ENCODE data around the gene CYSRT1.

The CYSRT1 gene

GRCh38 chr9:137232510-137232909 lies 7.5 kb downstream of the CYSRT1 start:
- TF ChIP-seq CREB1 (IDR thresholded peaks at IDR 0.05; ENCODE audit: low read depth), result no peak
- TF ChIP-seq RAD21 (IDR thresholded peaks at IDR 0.05; ENCODE audit: low read depth), result no peak
- no peak for TF ChIP-seq USF1 (IDR thresholded peaks at IDR 0.05)
- no peak for TF ChIP-seq TEAD4 (IDR thresholded peaks at IDR 0.05)
- no peak for TF ChIP-seq NFIC (IDR thresholded peaks at IDR 0.05)

DNA sequence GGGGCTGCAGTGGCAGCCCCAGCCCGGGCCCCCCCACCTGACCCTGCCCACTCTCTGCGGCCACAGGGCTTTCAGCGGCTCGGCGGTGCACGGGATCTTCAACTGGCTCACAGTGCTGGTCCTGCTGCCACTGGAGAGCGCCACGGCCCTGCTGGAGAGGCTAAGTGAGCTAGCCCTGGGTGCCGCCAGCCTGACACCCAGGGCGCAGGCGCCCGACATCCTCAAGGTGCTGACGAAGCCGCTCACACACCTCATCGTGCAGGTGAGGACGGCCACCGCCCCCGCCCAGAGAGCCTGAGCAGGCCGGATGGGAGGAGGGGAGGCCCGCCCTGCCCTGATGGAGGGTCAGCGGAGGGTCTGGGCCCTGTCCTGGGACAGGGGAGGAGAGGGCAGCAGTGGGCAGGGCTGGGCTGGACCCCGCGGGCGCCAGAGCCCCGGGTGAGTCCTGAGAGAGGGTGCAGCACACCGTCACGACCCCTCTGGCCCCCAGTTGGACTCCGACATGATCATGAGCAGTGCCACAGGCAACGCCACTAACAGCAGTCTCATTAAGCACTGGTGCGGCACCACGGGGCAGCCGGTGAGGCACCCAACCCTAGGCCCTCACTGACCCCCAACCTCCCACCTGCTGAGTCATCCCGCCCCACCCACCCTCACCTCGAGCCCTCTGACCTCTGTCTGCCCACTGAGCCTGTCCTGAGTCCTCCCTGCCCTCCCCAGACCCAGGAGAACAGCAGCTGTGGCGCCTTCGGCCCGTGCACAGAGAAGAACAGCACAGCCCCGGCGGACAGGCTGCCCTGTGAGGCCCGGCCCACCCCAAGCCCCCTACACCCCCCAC lies 8.4 kb downstream of the CYSRT1 start:
- no peak for TF ChIP-seq TEAD4 (IDR thresholded peaks at IDR 0.05)
- TF ChIP-seq EP300 (IDR thresholded peaks at IDR 0.05; ENCODE audit: borderline replicate concordance), result no peak
- TF ChIP-seq, protein P1, sequence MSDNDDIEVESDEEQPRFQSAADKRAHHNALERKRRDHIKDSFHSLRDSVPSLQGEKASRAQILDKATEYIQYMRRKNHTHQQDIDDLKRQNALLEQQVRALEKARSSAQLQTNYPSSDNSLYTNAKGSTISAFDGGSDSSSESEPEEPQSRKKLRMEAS (IDR thresholded peaks at IDR 0.05), result no peak
- TF ChIP-seq NFIC (IDR thresholded peaks at IDR 0.05), result no peak
- no peak for TF ChIP-seq YY1 (IDR thresholded peaks at IDR 0.05; ENCODE audit: low read depth)
- no peak for TF ChIP-seq RAD21 (IDR thresholded peaks at IDR 0.05; ENCODE audit: low read depth)

DNA sequence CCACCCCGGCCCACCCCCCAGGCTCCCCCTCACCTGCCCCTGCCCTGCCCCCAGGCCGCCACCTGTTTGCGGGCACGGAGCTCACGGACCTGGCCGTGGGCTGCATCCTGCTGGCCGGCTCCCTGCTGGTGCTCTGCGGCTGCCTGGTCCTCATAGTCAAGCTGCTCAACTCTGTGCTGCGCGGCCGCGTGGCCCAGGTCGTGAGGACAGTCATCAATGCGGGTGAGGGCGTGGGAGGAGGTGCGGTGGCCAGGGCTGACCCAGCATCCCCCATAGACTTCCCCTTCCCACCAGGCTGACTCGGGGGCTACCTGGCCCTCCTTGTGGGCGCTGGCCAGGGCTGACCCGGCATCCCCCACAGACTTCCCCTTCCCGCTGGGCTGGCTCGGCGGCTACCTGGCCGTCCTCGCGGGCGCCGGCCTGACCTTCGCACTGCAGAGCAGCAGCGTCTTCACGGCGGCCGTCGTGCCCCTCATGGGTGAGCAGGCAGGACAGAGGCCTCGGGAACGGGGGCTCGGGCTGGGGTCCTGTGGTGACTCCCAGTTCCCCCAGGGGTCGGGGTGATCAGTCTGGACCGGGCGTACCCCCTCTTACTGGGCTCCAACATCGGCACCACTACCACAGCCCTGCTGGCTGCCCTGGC lies 9.2 kb downstream of the CYSRT1 start:
- TF ChIP-seq FOXM1 (IDR thresholded peaks at IDR 0.05; ENCODE audit: borderline replicate concordance, low read depth), result no peak
- TF ChIP-seq TCF12 (IDR thresholded peaks at IDR 0.05; ENCODE audit: low read depth), result no peak
- no peak for TF ChIP-seq CREB1 (IDR thresholded peaks at IDR 0.05; ENCODE audit: low read depth)
- TF ChIP-seq NFIC (IDR thresholded peaks at IDR 0.05), result no peak
- no peak for TF ChIP-seq RAD21 (IDR thresholded peaks at IDR 0.05; ENCODE audit: low read depth)
- TF ChIP-seq USF1 (IDR thresholded peaks at IDR 0.05), result no peak
- TF ChIP-seq TAF1 (IDR thresholded peaks at IDR 0.05; ENCODE audit: low read depth), result no peak
- TF ChIP-seq EP300 (IDR thresholded peaks at IDR 0.05; ENCODE audit: borderline replicate concordance), result no peak
- TF ChIP-seq, protein P1 (IDR thresholded peaks at IDR 0.05), result no peak

- TF ChIP-seq EP300 (IDR thresholded peaks at IDR 0.05; ENCODE audit: borderline replicate concordance), result no peak
- TF ChIP-seq, protein P1 (IDR thresholded peaks at IDR 0.05), result no peak
- TF ChIP-seq YY1 (IDR thresholded peaks at IDR 0.05; ENCODE audit: low read depth), result no peak
- TF ChIP-seq TAF1 (IDR thresholded peaks at IDR 0.05; ENCODE audit: low read depth), result no peak
- no peak for TF ChIP-seq EGR1 (IDR thresholded peaks at IDR 0.05)
- TF ChIP-seq CEBPB (IDR thresholded peaks at IDR 0.05), result no peak
- TF ChIP-seq ZBTB7A (IDR thresholded peaks at IDR 0.05; ENCODE audit: low read depth), result no peak
- TF ChIP-seq RAD21 (IDR thresholded peaks at IDR 0.05; ENCODE audit: low read depth), result no peak
- no peak for TF ChIP-seq CREB1 (IDR thresholded peaks at IDR 0.05; ENCODE audit: low read depth)
- no peak for TF ChIP-seq TEAD4 (IDR thresholded peaks at IDR 0.05)
Observed at GRCh38 chr9:137234758-137235423, 9.9 kb downstream of the CYSRT1 start.

GRCh38 chr9:137235424-137236237 lies 10.7 kb downstream of the CYSRT1 start:
- TF ChIP-seq, protein P1 (IDR thresholded peaks at IDR 0.05), result no peak
- TF ChIP-seq USF1 (IDR thresholded peaks at IDR 0.05) (no peak), YY1 (IDR thresholded peaks at IDR 0.05; ENCODE audit: low read depth) (no peak), ZBTB7A (IDR thresholded peaks at IDR 0.05; ENCODE audit: low read depth) (no peak), EP300 (IDR thresholded peaks at IDR 0.05; ENCODE audit: borderline replicate concordance) (no peak), TEAD4 (IDR thresholded peaks at IDR 0.05) (no peak), REST (IDR thresholded peaks at IDR 0.05; ENCODE audit: low read depth) (no peak), CREB1 (IDR thresholded peaks at IDR 0.05; ENCODE audit: low read depth) (no peak), FOXM1 (IDR thresholded peaks at IDR 0.05; ENCODE audit: borderline replicate concordance, low read depth) (no peak)
